GM12878 (cell line): ENCODE measurements around the gene LMBR1.

ENCODE experiments used
- BACH1 ChIP-seq: fragments of 450-650 bp; IDR thresholded peaks from 2 replicates; pipeline ENCODE4 v1.6.1; 2017; ENCODE audit warnings: mild to moderate bottlenecking, borderline replicate concordance
- CBFB ChIP-seq: IDR thresholded peaks from 2 replicates; pipeline ENCODE4 v1.6.1; 2016; ENCODE audit warnings: antibody characterized with exemption, low read depth
- CHD1 ChIP-seq: IDR thresholded peaks from 2 replicates; pipeline ENCODE4 v1.6.1; 2012; ENCODE audit warnings: low read depth, low read length, improper control_type of control experiment
- CTCF ChIP-seq, 3 experiments: IDR thresholded peaks in 2 of 3; conservative IDR thresholded peaks in 1 of 3; 2 replicates each; pipeline ENCODE4 v1.5.1; 2011; ENCODE audit warnings: low read depth in 3 of 3, low read length in 3 of 3, mild to moderate bottlenecking in 3 of 3, control low read depth in 2 of 3, moderate library complexity in 2 of 3, inconsistent platforms in 1 of 3, mixed read lengths in 1 of 3; ENCODE audit not compliant: control insufficient read depth in 2 of 3, insufficient read depth in 1 of 3; ENCODE audit errors: extremely low read depth in 1 of 3
- EP300 ChIP-seq, 2 experiments: fragments of 150-350 bp in 1 of 2; IDR thresholded peaks; 2 replicates each; pipeline ENCODE4 v1.6.1; 2011 to 2012; ENCODE audit warnings: low read depth in 2 of 2, low read length in 2 of 2, borderline replicate concordance in 1 of 2, improper control_type of control experiment in 1 of 2, inconsistent platforms in 1 of 2; ENCODE audit not compliant: control insufficient read depth in 1 of 2
- HSF1 ChIP-seq: fragments of 150-350 bp; IDR thresholded peaks from 2 replicates; pipeline ENCODE4 v1.6.1; 2014; ENCODE audit warnings: mild to moderate bottlenecking, low read depth, low read length
- IRF5 ChIP-seq: fragments of 450-650 bp; IDR thresholded peaks from 2 replicates; pipeline ENCODE4 v1.6.1; 2017; ENCODE audit warnings: borderline replicate concordance
- JUND ChIP-seq: IDR thresholded peaks from 2 replicates; pipeline ENCODE4 v1.6.1; 2012; ENCODE audit warnings: low read depth, mild to moderate bottlenecking, low read length, improper control_type of control experiment, moderate library complexity
- NR2F1 ChIP-seq: fragments of 450-650 bp; conservative IDR thresholded peaks from 2 replicates; pipeline ENCODE4 v1.6.1; 2017; ENCODE audit warnings: mild to moderate bottlenecking
- POU2F2 ChIP-seq: IDR thresholded peaks from 3 replicates; pipeline ENCODE4 v1.6.1; 2011; ENCODE audit warnings: low read depth, mild to moderate bottlenecking, low read length, borderline replicate concordance
- RUNX3 ChIP-seq: IDR thresholded peaks from 2 replicates; pipeline ENCODE4 v1.6.1; 2012; ENCODE audit warnings: low read length, inconsistent platforms
- SKIL ChIP-seq: fragments of 450-650 bp; IDR thresholded peaks from 2 replicates; pipeline ENCODE4 v1.6.1; 2017; ENCODE audit warnings: mild to moderate bottlenecking, low read depth, inconsistent platforms; ENCODE audit not compliant: poor library complexity, severe bottlenecking
- TAF1 ChIP-seq: IDR thresholded peaks from 2 replicates; pipeline ENCODE4 v1.6.1; 2011; ENCODE audit warnings: mild to moderate bottlenecking, low read depth, low read length, borderline replicate concordance

GRCh38 chr7:156834462-156834861, 58.5 kb downstream of the LMBR1 start:
- TF ChIP-seq SKIL (no peak), CHD1 (no peak), CTCF (IDR thresholded peaks at IDR 0.05 in 2 of 3, conservative IDR thresholded peaks at IDR 0.05 in 1 of 3; ENCODE audit: control insufficient read depth in 2 of 3, extremely low read depth in 1 of 3, insufficient read depth in 1 of 3, low read depth in 3 of 3, low read length in 3 of 3) (no peak), POU2F2 (no peak), EP300 (IDR thresholded peaks at IDR 0.05; ENCODE audit: borderline replicate concordance in 1 of 2, control insufficient read depth in 1 of 2, low read depth in 2 of 2, low read length in 2 of 2) (no peak), CBFB (no peak), IRF5 (no peak), TAF1 (no peak), BACH1 (no peak), RUNX3 (no peak), NR2F1 (no peak), JUND (no peak), HSF1 (no peak)
